DND-41 (cell line): Measurements from ENCODE around the gene AREL1.

Experiments
- CTCF ChIP-seq: IDR thresholded peaks from 2 replicates; pipeline ENCODE4 v1.5.1; 2012; ENCODE audit warnings: borderline replicate concordance, low read length, moderate library complexity, mild to moderate bottlenecking; ENCODE audit not compliant: poor library complexity, severe bottlenecking; ENCODE audit errors: extremely low read depth
- EZH2 ChIP-seq: IDR thresholded peaks from 3 replicates; pipeline ENCODE4 v1.6.1; 2012; ENCODE audit warnings: borderline replicate concordance, low read depth, mild to moderate bottlenecking, moderate library complexity, low read length, inconsistent platforms; ENCODE audit not compliant: severe bottlenecking

- no peak for TF ChIP-seq EZH2
- TF ChIP-seq CTCF = no peak
These were observed 67.0 kb downstream of the AREL1 start for GRCh38 chr14:74645756-74646470.
